WTC11 (cell line): Measurements from ENCODE around the gene CD3G.

ENCODE experiments used
- CBFB ChIP-seq: sonication (generic); formaldehyde crosslinking; IDR thresholded peaks from 2 replicates; pipeline ENCODE4 v1.8.1; 2022; ENCODE audit warnings: mild to moderate bottlenecking, low read depth, missing genetic modification reagents
- ELF4 ChIP-seq: sonication (generic); formaldehyde crosslinking; IDR thresholded peaks from 2 replicates; pipeline ENCODE4 v1.8.1; 2022; ENCODE audit warnings: low read depth, mild to moderate bottlenecking, moderate library complexity, missing genetic modification reagents
- ETV6 ChIP-seq: sonication (generic); formaldehyde crosslinking; IDR thresholded peaks from 2 replicates; pipeline ENCODE4 v1.8.1; 2022; ENCODE audit warnings: mild to moderate bottlenecking, missing genetic modification reagents
- NR3C1 ChIP-seq: sonication (generic); formaldehyde crosslinking; conservative IDR thresholded peaks from 2 replicates; pipeline ENCODE4 v1.8.1; 2023; ENCODE audit warnings: low read depth, mild to moderate bottlenecking, missing genetic modification reagents
- ZNF416 ChIP-seq: fragments of 250-450 bp; sonication (Bioruptor Pico); IDR thresholded peaks from 2 replicates; pipeline ENCODE4 v1.9.0; 2021; ENCODE audit warnings: mild to moderate bottlenecking, inconsistent platforms
- TF ChIP-seq, protein P1 (sequence below): sonication (generic); formaldehyde crosslinking; IDR thresholded peaks from 2 replicates; pipeline ENCODE4 v1.8.0; 2022; ENCODE audit warnings: missing genetic modification reagents
- TF ChIP-seq, protein P2 (sequence below): fragments of 200-600 bp; IDR thresholded peaks from 2 replicates; pipeline ENCODE4 v1.8.0; 2022; ENCODE audit warnings: antibody characterized with exemption
- TF ChIP-seq, protein P3 (sequence below): sonication (generic); formaldehyde crosslinking; IDR thresholded peaks from 2 replicates; pipeline ENCODE4 v1.8.1; 2023; ENCODE audit warnings: mild to moderate bottlenecking, missing genetic modification reagents
- TF ChIP-seq, protein P4 (sequence below): sonication (generic); formaldehyde crosslinking; IDR thresholded peaks from 2 replicates; pipeline ENCODE4 v1.8.0; 2022; ENCODE audit warnings: mild to moderate bottlenecking, missing genetic modification reagents
- TF ChIP-seq, protein P5 (sequence below): sonication (generic); formaldehyde crosslinking; IDR thresholded peaks from 2 replicates; pipeline ENCODE4 v1.8.0; 2022; ENCODE audit warnings: mild to moderate bottlenecking, missing genetic modification reagents
- TF ChIP-seq, protein P6 (sequence below): fragments of 250-450 bp; sonication (Bioruptor Pico); IDR thresholded peaks from 2 replicates; pipeline ENCODE4 v2.1.2; 2022; ENCODE audit warnings: mild to moderate bottlenecking, moderate library complexity
- TF ChIP-seq, protein P7 (sequence below): sonication (generic); formaldehyde crosslinking; IDR thresholded peaks from 2 replicates; pipeline ENCODE4 v1.8.1; 2023; ENCODE audit warnings: mild to moderate bottlenecking, missing genetic modification reagents, moderate library complexity
- TF ChIP-seq, protein P8 (sequence below): sonication (generic); formaldehyde crosslinking; IDR thresholded peaks from 2 replicates; pipeline ENCODE4 v1.8.0; 2023; ENCODE audit warnings: mild to moderate bottlenecking, missing genetic modification reagents

DNA sequence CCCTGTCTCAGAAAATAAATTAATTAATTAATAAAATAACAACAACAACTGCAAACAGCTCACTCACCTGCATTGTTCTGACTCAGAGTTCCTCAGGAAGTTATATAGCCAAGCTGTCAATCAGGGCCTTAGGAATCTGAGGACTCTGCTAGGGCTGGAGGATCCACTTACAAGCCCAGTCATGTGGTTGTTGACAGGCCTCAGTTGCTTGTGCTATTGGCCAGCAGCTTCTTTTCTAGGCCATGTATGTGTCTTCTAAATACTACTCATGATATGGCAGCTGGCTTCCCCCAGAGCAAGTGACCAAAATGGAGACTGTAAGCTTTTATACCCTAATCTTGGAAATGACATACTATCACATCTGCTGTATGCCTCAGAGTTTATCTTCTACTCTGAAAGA lies 36.4 kb downstream of the CD3G start:
- TF ChIP-seq, protein P1, sequence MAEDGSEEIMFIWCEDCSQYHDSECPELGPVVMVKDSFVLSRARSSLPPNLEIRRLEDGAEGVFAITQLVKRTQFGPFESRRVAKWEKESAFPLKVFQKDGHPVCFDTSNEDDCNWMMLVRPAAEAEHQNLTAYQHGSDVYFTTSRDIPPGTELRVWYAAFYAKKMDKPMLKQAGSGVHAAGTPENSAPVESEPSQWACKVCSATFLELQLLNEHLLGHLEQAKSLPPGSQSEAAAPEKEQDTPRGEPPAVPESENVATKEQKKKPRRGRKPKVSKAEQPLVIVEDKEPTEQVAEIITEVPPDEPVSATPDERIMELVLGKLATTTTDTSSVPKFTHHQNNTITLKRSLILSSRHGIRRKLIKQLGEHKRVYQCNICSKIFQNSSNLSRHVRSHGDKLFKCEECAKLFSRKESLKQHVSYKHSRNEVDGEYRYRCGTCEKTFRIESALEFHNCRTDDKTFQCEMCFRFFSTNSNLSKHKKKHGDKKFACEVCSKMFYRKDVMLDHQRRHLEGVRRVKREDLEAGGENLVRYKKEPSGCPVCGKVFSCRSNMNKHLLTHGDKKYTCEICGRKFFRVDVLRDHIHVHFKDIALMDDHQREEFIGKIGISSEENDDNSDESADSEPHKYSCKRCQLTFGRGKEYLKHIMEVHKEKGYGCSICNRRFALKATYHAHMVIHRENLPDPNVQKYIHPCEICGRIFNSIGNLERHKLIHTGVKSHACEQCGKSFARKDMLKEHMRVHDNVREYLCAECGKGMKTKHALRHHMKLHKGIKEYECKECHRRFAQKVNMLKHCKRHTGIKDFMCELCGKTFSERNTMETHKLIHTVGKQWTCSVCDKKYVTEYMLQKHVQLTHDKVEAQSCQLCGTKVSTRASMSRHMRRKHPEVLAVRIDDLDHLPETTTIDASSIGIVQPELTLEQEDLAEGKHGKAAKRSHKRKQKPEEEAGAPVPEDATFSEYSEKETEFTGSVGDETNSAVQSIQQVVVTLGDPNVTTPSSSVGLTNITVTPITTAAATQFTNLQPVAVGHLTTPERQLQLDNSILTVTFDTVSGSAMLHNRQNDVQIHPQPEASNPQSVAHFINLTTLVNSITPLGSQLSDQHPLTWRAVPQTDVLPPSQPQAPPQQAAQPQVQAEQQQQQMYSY (CRISPR knock-in tag): no peak
- no peak for TF ChIP-seq ELF4
- no peak for TF ChIP-seq ETV6 (CRISPR knock-in tag)
- TF ChIP-seq, protein P2, sequence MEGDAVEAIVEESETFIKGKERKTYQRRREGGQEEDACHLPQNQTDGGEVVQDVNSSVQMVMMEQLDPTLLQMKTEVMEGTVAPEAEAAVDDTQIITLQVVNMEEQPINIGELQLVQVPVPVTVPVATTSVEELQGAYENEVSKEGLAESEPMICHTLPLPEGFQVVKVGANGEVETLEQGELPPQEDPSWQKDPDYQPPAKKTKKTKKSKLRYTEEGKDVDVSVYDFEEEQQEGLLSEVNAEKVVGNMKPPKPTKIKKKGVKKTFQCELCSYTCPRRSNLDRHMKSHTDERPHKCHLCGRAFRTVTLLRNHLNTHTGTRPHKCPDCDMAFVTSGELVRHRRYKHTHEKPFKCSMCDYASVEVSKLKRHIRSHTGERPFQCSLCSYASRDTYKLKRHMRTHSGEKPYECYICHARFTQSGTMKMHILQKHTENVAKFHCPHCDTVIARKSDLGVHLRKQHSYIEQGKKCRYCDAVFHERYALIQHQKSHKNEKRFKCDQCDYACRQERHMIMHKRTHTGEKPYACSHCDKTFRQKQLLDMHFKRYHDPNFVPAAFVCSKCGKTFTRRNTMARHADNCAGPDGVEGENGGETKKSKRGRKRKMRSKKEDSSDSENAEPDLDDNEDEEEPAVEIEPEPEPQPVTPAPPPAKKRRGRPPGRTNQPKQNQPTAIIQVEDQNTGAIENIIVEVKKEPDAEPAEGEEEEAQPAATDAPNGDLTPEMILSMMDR: no peak
- TF ChIP-seq, protein P3, sequence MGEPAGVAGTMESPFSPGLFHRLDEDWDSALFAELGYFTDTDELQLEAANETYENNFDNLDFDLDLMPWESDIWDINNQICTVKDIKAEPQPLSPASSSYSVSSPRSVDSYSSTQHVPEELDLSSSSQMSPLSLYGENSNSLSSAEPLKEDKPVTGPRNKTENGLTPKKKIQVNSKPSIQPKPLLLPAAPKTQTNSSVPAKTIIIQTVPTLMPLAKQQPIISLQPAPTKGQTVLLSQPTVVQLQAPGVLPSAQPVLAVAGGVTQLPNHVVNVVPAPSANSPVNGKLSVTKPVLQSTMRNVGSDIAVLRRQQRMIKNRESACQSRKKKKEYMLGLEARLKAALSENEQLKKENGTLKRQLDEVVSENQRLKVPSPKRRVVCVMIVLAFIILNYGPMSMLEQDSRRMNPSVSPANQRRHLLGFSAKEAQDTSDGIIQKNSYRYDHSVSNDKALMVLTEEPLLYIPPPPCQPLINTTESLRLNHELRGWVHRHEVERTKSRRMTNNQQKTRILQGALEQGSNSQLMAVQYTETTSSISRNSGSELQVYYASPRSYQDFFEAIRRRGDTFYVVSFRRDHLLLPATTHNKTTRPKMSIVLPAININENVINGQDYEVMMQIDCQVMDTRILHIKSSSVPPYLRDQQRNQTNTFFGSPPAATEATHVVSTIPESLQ (CRISPR knock-in tag): no peak
- no peak for TF ChIP-seq ZNF416 (CRISPR knock-in tag)
- TF ChIP-seq, protein P4, sequence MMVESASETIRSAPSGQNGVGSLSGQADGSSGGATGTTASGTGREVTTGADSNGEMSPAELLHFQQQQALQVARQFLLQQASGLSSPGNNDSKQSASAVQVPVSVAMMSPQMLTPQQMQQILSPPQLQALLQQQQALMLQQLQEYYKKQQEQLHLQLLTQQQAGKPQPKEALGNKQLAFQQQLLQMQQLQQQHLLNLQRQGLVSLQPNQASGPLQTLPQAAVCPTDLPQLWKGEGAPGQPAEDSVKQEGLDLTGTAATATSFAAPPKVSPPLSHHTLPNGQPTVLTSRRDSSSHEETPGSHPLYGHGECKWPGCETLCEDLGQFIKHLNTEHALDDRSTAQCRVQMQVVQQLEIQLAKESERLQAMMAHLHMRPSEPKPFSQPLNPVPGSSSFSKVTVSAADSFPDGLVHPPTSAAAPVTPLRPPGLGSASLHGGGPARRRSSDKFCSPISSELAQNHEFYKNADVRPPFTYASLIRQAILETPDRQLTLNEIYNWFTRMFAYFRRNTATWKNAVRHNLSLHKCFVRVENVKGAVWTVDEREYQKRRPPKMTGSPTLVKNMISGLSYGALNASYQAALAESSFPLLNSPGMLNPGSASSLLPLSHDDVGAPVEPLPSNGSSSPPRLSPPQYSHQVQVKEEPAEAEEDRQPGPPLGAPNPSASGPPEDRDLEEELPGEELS (CRISPR knock-in tag): no peak
- TF ChIP-seq, protein P5, sequence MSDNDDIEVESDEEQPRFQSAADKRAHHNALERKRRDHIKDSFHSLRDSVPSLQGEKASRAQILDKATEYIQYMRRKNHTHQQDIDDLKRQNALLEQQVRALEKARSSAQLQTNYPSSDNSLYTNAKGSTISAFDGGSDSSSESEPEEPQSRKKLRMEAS (CRISPR knock-in tag): no peak
- no peak for TF ChIP-seq NR3C1 (CRISPR knock-in tag)
- TF ChIP-seq, protein P6, sequence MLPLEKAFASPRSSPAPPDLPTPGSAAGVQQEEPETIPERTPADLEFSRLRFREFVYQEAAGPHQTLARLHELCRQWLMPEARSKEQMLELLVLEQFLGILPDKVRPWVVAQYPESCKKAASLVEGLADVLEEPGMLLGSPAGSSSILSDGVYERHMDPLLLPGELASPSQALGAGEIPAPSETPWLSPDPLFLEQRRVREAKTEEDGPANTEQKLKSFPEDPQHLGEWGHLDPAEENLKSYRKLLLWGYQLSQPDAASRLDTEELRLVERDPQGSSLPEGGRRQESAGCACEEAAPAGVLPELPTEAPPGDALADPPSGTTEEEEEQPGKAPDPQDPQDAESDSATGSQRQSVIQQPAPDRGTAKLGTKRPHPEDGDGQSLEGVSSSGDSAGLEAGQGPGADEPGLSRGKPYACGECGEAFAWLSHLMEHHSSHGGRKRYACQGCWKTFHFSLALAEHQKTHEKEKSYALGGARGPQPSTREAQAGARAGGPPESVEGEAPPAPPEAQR (CRISPR knock-in tag): no peak
- TF ChIP-seq CBFB (CRISPR knock-in tag): no peak
- TF ChIP-seq, protein P7, sequence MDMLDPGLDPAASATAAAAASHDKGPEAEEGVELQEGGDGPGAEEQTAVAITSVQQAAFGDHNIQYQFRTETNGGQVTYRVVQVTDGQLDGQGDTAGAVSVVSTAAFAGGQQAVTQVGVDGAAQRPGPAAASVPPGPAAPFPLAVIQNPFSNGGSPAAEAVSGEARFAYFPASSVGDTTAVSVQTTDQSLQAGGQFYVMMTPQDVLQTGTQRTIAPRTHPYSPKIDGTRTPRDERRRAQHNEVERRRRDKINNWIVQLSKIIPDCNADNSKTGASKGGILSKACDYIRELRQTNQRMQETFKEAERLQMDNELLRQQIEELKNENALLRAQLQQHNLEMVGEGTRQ (CRISPR knock-in tag): no peak
- TF ChIP-seq, protein P8, sequence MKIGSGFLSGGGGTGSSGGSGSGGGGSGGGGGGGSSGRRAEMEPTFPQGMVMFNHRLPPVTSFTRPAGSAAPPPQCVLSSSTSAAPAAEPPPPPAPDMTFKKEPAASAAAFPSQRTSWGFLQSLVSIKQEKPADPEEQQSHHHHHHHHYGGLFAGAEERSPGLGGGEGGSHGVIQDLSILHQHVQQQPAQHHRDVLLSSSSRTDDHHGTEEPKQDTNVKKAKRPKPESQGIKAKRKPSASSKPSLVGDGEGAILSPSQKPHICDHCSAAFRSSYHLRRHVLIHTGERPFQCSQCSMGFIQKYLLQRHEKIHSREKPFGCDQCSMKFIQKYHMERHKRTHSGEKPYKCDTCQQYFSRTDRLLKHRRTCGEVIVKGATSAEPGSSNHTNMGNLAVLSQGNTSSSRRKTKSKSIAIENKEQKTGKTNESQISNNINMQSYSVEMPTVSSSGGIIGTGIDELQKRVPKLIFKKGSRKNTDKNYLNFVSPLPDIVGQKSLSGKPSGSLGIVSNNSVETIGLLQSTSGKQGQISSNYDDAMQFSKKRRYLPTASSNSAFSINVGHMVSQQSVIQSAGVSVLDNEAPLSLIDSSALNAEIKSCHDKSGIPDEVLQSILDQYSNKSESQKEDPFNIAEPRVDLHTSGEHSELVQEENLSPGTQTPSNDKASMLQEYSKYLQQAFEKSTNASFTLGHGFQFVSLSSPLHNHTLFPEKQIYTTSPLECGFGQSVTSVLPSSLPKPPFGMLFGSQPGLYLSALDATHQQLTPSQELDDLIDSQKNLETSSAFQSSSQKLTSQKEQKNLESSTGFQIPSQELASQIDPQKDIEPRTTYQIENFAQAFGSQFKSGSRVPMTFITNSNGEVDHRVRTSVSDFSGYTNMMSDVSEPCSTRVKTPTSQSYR (CRISPR knock-in tag): no peak
